Measurements from ENCODE around the gene SCTR.

The SCTR gene

DNA sequence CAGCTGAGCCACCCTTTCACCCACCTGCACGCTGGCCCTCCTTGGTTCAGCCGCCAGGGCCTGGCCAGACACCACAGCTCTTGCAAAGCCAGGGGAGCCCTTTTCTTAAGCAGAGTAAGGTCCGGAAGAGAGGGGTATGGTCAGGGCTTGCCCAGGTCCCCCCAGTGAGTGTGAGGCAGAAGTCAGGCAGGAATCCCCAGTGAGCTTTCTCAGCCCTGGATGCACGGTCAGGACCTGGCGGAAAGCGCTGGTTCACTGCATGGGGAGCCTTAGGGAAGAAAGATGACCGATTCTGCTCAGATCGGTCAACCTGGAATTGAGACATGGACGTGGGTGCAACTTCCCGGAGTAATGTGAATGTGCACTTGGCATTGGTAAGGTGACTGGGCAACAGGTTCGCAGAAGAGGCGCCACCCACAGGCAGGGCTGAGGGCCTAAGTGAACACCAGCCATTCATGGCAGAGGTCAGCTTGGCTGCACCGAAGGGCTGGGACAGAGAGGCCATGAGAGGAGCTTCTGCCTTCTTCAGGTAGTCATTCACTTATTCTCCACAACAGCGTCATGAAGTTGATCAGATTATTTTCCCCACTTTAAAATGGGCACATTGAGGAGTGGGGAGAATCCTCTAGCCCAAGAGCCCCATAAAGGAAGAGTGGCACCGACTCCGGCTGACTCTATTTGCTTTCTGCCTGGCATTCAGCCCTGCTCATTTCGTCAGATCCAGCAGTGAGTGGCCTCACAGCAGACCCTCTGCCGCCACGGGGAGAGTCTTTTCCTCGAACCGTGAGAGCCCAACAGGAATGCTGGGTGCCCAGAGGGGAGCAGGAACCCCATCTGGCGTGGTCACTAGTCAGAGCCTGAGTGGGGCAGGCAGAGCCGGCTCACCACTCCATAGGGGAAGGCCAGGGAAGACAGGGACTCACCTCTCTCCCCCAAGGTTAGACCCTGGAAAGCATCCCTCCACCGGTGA is 35.8 kb downstream of the SCTR start:
- no peak for DNase-seq

DNA sequence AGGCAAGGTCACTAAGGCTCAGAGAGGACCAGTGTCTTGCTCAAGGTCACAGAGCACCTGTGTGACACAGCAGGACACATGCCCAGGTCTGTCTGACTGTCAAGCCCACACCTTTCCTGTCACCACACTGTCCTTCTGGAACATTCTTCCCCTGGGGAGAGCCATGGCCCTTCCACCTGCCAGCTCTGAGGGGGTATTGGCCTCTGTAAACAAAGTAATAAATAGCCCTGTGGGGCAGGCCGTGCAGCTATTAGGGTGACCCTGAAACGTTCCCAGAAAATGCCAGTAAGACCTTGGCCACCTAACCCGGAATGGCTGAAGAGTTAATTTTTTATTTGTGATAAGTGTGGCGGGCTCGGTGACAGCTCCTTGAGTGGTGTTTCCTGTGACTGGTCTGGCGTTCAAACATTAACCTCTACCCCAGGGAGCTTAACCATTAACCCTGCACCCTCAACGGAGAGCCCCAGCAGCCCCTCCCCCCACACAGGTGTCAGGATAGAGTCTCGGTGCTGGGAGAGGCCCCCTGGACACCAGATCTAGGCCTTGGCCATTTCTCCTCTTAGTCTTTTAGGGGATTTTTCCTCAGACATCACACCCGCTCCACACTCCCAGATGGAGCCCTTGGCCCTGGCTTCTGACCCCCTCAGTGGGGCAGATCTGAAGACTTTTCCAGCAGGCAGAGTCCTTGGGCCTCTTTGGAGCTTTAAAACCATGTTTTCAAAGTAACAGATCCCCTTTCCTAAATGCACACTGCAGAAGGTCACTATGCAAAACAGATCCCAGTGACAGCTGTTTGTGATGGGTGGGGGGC is 36.6 kb downstream of the SCTR start:
- no peak for DNase-seq

DNA sequence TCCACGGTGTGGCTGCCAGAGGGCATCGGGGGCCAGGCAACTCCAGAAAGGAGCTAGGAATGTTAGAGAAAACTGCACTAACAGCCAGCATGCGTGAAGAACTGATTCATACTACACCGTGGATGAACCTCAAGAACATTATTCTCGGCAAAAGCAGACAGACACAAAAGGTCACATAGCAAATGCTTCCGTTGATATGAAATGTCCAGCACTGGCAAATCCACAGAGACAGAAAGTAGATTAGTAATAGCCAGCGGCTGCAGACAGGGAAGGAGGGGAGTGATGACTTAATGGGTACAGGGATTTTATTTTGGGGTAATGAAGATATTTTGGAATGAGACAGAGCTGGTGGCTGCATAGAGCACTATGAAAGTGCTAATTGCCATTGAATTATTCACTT is 37.4 kb downstream of the SCTR start:
- no peak for DNase-seq

DNA sequence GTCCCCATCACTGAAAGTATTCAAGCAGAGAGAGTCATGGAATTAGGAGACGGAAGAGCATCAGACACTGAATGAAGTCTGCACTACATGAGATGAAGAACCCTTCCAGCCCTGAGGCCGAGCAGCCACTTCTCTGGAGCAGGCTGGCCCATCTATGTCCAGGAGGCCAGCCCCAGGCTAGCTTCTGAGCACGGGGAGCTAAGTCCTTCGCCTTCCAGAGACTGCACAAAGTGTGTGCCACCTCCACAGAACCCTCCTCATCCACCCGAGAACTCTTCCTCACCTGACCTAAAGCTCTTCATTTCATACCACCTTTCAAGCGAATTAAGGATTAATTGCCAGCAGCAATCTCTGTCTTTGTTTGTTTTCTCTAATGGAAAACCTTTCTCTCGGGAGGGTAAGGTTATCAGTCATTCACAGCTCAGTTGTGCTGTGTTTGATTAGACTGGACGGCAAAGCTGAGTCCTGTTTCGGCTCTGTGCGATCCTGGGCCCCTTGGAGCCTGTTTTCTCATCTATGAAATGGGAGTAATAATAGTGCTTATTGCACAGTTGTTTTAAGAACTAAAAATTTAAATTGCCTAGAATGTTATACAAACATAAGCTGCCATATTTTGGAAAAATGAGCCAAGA is 38.0 kb downstream of the SCTR start:
- no peak for DNase-seq

DNA sequence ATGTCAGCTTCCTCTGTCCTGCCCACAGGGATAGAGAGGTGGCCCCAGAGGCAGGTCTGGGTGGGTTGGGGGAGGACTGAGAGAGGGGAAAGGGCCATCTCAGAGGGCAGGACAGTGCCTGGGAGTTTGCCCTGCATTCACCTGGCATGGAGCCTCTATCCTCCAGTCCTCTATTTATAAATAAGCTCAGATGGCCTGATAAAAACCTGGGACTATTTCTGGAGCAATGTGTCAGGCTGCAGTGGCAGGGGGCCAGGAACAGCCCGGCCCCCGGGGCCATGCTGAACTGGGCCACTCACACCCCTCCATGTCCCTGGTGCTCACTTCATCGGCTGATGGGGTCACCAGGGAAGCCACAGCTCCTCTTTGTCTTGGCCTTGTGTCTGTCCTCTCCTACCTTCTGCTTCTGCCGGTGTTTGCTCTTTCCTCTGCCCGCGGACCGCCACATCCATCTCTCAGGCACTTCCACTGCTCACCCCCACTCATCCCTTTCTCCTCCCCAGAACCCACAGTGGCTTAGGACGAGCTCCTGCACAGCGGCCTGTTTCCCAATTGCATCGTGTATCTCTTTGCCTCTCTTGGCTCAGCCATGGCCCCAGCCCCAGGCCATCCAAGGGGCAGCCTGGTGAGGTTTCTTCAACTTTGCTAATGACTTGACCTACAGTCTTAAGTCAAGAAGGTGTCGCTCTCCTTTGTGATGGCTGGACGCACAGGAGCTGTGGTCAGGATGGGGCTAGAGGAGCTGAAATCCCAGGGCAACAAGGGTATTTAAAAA is 38.8 kb downstream of the SCTR start:
- DNase-seq, result no peak

DNA sequence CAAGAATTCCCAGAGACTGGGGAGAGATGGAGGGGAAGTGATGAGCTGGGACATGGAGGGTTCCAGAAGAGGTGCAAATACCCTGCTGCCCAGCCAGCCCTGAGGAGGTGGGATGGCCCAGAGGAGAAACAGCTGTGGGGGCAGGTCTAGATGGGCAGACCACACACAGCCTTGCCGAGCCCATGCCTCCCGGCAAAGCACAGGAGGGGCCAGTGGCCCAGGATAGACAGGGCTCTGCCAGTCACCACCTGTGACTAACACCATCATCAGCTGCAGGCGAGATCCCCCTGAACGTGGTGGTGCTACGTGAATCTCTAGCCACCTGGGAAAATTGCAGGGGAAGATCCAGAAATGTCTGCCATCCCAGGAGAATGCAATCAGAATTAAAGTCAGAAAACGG is 39.4 kb downstream of the SCTR start:
- DNase-seq, result no peak

DNA sequence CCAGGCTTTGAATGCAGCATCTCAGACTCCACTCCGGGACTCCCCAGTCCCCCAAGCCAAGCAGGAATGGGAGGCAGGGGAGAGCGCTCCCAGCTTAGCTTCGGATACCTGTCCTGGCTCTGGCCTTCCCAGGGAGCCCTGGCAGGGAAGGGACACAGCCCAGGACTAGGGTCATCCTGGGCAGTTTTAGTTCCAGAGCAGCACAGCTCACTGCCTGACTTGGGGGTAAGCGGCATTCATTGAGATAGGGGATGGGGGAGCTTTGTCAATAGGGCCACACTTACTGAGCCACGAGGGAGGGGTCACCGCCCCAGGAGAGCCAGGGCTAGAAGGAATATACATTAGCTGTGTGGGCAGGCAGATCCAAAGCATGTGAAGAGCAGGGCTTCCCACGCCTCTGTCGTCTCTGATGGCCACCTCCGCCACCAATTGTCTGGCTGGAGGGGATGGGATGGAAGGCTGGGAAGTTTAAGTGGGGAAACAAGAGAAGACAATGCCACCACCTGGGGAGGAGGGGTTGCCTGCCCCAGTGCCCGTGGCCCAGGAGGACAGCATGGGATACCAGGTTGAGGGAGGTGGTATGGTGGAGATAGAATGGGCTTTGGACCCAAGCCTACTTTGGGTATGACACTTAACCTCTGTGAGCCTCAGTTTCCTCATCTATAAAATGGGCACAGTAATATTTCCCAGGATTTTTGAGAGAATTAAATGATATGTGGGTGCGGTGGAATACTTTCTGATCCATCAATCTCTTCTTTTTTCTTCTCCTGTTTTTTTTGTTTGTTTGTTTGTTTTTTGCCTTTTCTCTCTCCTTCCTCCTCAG is 40.2 kb downstream of the SCTR start:
- DNase-seq, result no peak

DNA sequence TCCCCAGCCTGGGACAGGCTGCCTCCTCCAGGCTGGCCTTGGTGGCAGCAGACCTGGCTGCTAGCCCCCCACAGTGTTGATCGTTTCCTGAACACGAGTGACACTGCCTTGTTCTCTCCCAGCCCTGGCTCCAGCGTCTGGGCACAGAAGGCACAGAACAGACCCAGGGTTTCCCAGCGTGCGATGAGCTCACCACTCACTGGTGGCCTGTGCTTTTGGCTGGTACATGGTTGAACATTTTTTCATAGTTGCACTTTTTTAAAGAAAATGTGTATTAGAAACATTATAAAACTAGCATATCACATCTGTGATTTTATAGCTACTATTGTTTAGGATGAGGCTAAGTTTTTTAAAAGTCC is 40.9 kb downstream of the SCTR start:
- peak in 1 of 58 donors; percentile 27 for DNase-seq

DNA sequence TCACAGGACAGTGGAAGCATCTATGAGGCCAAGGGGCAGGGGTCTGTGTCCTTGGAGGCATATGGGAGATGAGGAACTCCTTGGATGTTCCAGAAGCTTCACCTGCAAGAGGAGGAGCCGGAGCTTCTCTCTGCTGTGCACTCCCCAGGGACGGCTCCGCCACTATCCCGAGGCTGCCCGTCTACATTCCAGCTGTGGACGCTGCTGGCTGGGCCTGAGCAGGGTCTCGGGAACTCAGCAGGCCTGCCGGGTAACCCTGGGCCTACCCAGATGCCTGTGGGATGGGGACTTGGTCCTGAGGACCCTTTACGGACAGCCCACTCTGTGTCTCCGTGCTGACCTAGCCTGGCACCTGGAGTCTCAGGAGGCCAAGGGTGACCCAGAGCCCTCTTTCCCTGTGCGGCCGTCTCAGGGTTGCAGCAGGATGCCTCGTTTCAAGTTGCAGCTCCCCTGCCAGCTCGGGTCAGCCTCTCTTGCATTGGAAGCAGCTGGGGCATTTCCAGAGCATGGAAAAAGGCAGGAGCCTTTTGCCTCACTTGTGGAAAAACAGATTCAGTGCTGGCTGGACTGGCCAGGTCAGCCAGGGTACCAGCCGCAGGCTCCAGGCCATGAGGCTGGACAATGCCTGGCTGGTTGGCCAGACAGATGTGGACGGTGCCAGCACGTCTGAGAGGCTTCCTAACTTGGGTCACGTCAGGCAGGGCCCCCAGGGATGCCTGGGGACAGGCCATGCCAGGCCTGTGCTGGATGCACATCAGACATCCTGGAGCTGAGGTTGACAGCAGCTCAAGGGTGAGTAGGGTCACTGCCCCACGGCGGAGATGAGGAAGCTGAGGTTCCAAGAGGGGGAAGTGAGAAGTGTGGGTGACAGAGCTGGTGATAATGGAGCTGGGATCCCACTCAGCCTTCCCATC is 41.5 kb downstream of the SCTR start:
- DNase-seq, result no peak

DNA sequence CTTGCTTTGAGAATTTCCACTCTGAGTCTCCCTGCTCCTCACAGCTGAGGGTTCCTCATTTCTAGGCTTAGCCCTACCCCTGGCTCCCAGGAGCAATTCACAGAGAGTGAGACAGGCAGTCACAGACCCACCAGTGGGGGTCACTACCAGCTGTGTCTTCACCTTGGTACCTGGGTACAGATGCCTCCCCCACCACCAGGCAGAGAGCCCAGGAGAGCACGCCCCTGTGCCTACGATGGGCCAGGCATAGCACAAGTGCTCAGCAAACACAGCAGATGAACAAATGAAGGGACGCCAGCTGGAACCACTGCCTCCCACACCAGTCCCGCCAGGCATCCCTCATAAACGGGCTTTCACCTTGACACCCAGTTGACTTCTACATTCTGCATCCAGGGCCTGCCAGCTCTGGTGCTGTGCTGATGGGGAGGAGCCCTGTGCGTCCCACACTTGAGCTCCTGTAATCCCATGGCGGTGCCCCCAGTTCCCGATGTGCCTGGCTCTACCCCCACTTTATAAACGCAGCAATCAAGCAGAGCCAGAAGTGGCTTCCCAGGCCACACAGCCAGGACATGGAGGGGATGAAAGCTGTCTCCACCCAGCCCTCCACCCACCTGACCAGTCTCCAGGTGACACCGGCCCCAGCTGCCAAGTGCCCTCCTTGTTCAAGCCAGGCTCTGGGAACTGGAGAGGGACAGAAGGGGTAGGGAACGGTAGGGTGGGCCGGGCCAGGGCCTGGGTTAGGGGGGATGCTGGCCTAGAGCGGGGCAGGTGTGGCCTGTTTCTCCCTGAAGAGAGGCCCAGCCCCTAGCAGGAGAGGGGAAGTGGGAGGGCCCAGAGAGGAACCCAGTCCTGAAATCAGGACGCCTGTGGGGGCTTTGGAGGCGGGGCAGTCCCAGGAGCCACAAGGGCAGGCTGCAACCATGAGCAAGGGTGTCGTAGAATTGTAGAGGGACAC is 42.5 kb downstream of the SCTR start:
- no peak for DNase-seq

DNA sequence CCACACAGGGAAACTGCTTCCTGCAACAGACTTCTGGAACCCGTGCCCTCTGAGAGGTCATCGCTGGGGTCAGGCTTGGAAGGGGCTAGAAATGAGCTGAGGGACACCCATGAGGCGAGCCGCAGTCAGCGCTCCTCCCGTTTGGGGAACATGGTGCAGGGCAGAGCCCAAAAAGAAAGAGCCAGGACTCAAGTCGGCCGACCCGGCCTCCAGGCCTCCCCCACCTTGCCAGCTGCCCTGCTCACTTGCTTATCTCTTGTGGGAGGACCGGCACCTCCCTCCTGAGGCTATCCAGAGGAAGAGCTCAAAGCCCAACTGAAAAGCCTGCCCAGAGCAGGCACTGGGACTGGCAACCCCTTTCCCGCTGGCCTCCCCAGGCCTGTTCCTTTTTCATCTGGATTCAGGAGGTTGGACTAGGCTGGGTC is 43.6 kb downstream of the SCTR start:
- no peak for DNase-seq

DNA sequence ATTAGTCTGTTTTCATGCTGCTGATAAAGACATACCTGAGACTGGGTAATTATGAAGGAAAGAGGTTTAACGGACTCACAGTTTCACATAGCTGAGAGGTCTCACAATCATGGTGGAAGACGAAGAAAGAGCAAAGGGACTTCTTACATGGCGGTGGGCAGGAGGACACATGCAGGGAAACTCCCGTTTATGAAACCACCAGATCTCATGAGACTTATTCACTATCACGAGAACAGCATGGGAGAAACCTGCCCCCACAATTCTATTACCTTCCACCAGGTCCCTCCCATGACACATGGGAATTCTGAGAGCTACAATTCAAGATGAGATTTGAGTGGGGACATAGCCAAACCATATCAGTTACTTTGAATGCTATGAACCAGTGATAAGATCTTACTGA is 44.1 kb downstream of the SCTR start:
- DNase-seq, result no peak

DNA sequence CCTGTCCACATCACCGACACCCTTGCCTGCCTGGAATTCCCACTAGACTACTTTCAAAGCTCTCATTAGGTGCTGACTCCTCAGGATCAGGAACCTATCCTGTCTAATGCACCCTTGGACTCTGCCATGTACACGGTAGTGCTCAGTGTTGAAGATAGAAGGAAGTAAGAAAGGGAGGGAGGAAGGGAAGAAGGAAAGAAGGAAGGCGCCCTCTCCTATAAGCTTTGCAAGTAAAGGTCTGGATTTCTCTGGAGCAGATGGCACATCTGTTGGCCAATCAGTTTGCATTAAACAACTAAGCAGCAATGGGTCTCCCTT is 45.3 kb downstream of the SCTR start:
- DNase-seq, result no peak

DNA sequence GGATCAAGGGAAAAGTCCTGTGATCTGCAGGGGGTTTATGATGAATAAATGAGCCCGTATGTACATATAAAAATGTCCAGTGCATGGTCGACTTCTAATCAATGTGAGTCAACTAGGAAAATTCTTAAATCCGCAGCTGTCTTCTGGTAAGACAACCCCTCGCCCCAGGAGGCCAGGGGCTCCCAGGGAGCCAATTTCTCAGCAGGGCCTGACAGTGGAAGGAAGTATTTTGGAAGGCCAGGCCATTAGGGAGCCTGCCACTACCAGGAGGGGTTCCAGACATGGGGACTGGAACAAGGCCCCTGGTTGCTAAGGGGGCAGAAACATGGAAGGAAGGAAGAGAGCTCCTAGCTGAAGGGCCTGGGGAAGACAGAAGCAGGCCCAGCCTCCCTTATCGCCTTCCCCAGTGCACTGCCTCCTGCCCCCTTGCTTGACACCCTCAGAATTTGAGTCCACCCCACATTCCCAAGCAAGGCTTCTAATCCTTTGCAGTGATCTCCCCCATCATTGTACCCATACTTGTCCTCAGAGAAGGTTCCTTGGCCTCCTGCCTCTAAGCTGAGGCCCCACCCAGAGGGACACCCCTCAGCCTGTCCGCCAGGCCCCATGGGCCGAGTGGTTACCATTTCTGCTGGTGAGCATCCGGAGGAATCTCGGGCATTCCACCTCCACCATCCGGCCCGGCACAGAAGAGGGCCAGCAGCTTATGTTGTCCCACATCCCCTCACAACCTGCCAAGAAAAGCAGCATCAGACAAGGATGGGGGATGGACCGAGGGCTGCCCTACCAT is 45.9 kb downstream of the SCTR start:
- DNase-seq, result no peak

DNA sequence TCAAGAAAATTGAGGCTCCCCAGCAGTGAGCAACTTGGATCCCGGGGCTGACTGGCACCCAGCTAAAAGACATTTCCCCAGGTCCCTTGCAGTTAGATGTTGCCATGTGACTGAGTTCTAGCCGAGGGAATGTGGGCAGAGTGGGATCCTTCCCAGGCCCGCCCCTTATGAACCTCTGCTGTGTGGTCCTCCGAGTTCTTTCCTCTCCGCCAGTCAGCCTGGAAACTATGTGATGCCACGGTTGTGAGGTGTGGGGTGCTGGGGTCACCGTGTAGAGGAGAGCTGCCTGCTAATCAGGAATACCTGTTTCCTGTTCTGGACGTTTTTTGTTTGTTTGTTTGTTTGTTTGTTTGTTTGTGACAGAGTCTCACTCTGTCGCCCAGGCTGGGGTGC is 47.2 kb downstream of the SCTR start:
- DNase-seq, result no peak

DNA sequence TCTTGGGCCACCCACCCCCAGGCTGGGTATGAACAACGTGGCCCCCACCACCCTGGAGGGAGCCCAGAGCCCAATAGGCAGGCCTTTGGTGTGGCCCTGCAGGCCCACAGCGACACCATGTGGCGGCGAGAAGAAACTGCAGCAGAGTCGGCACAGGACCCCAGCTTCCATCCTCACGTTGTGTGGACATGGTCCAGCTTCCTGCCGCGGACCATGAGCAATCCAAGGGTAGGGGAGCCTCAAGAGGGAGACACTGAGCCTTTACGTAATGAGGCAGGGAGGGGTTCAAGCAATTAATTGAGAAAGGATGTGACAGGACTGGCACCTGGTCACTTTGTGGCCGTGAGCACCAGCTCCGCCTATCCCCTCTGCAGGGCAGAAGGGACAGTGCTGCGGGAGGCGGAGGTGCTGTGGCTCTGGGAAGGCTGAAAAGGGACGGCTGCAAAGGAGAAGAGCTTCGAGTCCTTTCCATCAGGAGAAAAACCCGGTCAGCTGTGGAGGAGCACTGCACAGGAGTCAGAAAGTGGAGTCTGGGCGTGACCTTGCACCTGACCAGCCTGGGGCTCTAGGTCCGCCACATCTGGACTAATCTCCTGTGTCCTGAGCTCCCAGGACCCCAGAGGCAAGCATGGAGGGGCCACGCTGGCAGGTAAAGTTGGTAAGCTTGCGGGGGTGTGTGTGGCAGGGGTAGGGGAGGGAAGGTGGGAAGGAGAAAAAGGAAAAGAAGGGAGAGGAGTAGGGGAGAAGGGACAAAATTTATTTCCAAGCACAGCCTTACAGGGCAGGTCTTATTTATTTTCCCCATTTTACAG is 47.8 kb downstream of the SCTR start:
- DNase-seq, result peak in 31 of 58 donors; percentile 9 to 54 (median 25)

Data from anterior cingulate cortex (tissue), 58 donors.